Measurements from ENCODE around the gene MAMLD1.
A peak's percentile ranks its signal among the peaks of the same experiment; 100 is the strongest.

The MAMLD1 gene

GRCh38 chrX:150508018-150508417 lies 144.9 kb downstream of the MAMLD1 start:
- Histone ChIP-seq H2AFZ (no peak overlapping the region), H3K27ac (peak overlapping the region; percentile 11), H3K4me3 (ENCODE audit: low read depth, low read length) (no peak overlapping the region), H3K4me1 (no peaks in the 10 kb centered on the region), H3K9ac (no peak overlapping the region), H3K4me2 (ENCODE audit: low read length) (no peak overlapping the region), H3K27me3 (ENCODE audit: control insufficient read depth, insufficient read depth, low read length) (no peaks in the 10 kb centered on the region), H3K36me3 (ENCODE audit: control insufficient read depth, insufficient read depth, low read length) (no peaks in the 10 kb centered on the region), H3K79me2 (no peaks in the 10 kb centered on the region), H3K9me3 (ENCODE audit: control insufficient read depth, low read length) (no peaks in the 10 kb centered on the region)
- TF ChIP-seq, protein P1, sequence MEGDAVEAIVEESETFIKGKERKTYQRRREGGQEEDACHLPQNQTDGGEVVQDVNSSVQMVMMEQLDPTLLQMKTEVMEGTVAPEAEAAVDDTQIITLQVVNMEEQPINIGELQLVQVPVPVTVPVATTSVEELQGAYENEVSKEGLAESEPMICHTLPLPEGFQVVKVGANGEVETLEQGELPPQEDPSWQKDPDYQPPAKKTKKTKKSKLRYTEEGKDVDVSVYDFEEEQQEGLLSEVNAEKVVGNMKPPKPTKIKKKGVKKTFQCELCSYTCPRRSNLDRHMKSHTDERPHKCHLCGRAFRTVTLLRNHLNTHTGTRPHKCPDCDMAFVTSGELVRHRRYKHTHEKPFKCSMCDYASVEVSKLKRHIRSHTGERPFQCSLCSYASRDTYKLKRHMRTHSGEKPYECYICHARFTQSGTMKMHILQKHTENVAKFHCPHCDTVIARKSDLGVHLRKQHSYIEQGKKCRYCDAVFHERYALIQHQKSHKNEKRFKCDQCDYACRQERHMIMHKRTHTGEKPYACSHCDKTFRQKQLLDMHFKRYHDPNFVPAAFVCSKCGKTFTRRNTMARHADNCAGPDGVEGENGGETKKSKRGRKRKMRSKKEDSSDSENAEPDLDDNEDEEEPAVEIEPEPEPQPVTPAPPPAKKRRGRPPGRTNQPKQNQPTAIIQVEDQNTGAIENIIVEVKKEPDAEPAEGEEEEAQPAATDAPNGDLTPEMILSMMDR (IDR thresholded peaks at IDR 0.05) = no peak

DNA sequence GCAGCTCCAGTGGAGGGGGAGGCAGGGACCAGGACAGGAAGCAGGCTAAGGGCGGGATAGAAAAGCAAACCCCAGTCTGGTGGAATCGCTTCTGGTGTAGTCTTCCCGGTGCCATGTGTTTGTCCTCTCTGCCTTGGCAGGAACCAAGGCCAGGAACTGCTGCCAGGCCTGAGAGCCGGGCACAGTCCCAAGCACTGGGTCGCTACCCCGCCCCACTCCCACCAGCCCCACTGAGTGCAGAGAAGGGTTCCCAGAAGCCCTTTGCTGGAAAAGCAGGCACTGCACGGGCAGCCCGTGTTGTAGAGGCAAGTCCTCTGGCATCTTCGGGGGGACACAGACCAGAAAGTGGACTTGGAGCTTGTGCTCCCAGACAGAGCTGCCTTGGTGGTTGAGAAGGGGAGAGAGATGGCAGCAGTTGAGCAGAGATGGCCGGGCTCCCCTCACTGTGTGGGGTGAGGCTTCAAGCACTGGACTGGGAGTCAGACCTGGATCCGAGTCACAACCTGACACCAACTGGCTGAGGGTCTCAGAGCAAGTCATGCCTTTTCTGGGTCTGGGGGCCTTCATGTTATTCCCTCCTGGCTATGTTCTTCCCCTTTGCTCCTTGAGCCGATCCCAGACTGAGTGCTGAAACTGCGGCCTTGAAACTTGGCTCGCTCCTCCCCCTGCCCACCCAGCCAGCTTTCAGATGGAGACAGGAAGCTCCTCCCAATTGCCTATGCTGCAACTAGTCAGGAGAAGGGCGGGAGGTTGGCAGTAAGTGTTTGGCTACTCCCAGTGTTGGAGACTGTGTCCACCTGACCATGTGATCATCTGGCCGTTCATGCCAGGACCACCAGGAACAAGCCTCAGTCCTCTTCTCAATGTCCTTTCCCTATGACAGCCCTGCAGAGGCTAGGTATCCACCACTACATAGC lies 145.6 kb downstream of the MAMLD1 start:
- no peak overlapping the region for H3K27ac ChIP-seq

DNA sequence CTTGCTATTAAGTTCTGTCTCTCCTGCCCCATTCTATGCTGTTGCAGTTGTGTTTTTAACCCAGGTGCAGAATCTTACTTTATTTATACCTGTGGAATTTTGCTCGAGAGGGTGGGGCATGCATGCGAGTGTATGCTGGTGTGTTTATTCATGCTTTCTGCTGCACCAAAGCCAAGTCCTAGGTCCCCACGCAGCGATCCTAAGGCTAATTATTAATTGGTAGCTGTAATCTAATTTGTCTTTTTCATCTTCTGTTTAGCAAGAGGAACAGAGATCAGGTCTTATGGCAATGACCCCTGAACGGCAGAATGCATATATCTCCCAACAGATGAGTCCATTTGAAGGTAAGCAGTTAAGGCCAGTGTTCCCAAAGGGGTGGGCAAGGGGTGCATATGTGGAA lies 146.6 kb downstream of the MAMLD1 start:
- H3K9me3 ChIP-seq (ENCODE audit: control insufficient read depth, low read length) = no peaks in the 10 kb centered on the region
- no peaks in the 10 kb centered on the region for H3K79me2 ChIP-seq
- no peaks in the 10 kb centered on the region for H3K4me1 ChIP-seq
- no peaks in the 10 kb centered on the region for H3K27me3 ChIP-seq (ENCODE audit: control insufficient read depth, insufficient read depth, low read length)
- no peak overlapping the region for H3K27ac ChIP-seq
- no peak overlapping the region for H3K4me2 ChIP-seq (ENCODE audit: low read length)
- no peak overlapping the region for H3K9ac ChIP-seq
- TF ChIP-seq, protein P1 (IDR thresholded peaks at IDR 0.05) = no peak
- H2AFZ ChIP-seq = no peak overlapping the region
- H3K4me3 ChIP-seq (ENCODE audit: low read depth, low read length) = no peak overlapping the region
- H3K36me3 ChIP-seq (ENCODE audit: control insufficient read depth, insufficient read depth, low read length) = no peaks in the 10 kb centered on the region

More for the DNA sequence above, 145.6 kb downstream of the MAMLD1 start:
- H3K79me2 ChIP-seq = no peaks in the 10 kb centered on the region
- H3K4me1 ChIP-seq = no peaks in the 10 kb centered on the region
- TF ChIP-seq, protein P1 (IDR thresholded peaks at IDR 0.05) = no peak
- H3K4me2 ChIP-seq (ENCODE audit: low read length) = no peak overlapping the region
- no peaks in the 10 kb centered on the region for H3K36me3 ChIP-seq (ENCODE audit: control insufficient read depth, insufficient read depth, low read length)
- no peak overlapping the region for H2AFZ ChIP-seq
- no peak overlapping the region for H3K9ac ChIP-seq
- H3K4me3 ChIP-seq (ENCODE audit: low read depth, low read length) = no peak overlapping the region
- H3K27me3 ChIP-seq (ENCODE audit: control insufficient read depth, insufficient read depth, low read length) = no peaks in the 10 kb centered on the region
- H3K9me3 ChIP-seq (ENCODE audit: control insufficient read depth, low read length) = no peaks in the 10 kb centered on the region

- H3K36me3 ChIP-seq (ENCODE audit: control insufficient read depth, insufficient read depth, low read length) = no peaks in the 10 kb centered on the region
- H3K4me1 ChIP-seq = no peaks in the 10 kb centered on the region
- H3K4me3 ChIP-seq (ENCODE audit: low read depth, low read length) = no peak overlapping the region
- TF ChIP-seq, protein P1 (IDR thresholded peaks at IDR 0.05) = no peak
- no peaks in the 10 kb centered on the region for H3K9me3 ChIP-seq (ENCODE audit: control insufficient read depth, low read length)
- H3K27ac ChIP-seq = no peak overlapping the region
- no peaks in the 10 kb centered on the region for H3K27me3 ChIP-seq (ENCODE audit: control insufficient read depth, insufficient read depth, low read length)
- H2AFZ ChIP-seq = no peak overlapping the region
- H3K9ac ChIP-seq = no peak overlapping the region
- no peaks in the 10 kb centered on the region for H3K79me2 ChIP-seq
- H3K4me2 ChIP-seq (ENCODE audit: low read length) = no peak overlapping the region
These were observed 149.4 kb downstream of the MAMLD1 start for GRCh38 chrX:150512461-150512901.
